ENCODE data around the gene SP7. TPM values are rescaled to one million over a fixed set of nuclear protein-coding genes. Genes with fewer than 3 reads are reported as not detected.

The SP7 gene
- total and polyA plus RNA-seq, 9 of the 15 experiments (the other 6 are each of a cell fraction or from before 2014, with no cell fraction given): 0.04 TPM; not detected in 8

- peak; percentile 96 for TF ChIP-seq REST (IDR thresholded peaks at IDR 0.05; ENCODE audit: borderline replicate concordance)
- TF ChIP-seq REST (CRISPR knock-in tag; IDR thresholded peaks at IDR 0.05; ENCODE audit: low read depth): no peak
- 0 out of 2 replicates have a peak, but pooled peaks have one; percentile 33 for TF ChIP-seq ZNF609 (CRISPR knock-in tag; IDR thresholded peaks at IDR 0.05; ENCODE audit: borderline replicate concordance)
- TF ChIP-seq ZBTB1 (CRISPR knock-in tag; IDR thresholded peaks at IDR 0.05; ENCODE audit: borderline replicate concordance, low read depth): no peak
- no peak for TF ChIP-seq SIN3B (IDR thresholded peaks at IDR 0.05; ENCODE audit: low read depth)
- TF ChIP-seq TSHZ1 (CRISPR knock-in tag; IDR thresholded peaks at IDR 0.05): no peak
- no peak for TF ChIP-seq POLR3A (IDR thresholded peaks at IDR 0.05; ENCODE audit: borderline replicate concordance, extremely low read depth, insufficient read depth, insufficient read length)
- peak; percentile 76 for TF ChIP-seq MYC (IDR thresholded peaks at IDR 0.05; ENCODE audit: low read depth, low read length)
- TF ChIP-seq MYC (CRISPR knock-in tag; IDR thresholded peaks at IDR 0.05; ENCODE audit: borderline replicate concordance, low read depth): no peak
These were observed 16.4 kb upstream of the SP7 start (continued) for GRCh38 chr12:53352331-53353256.

Measured in K562 (cell line).